ENCODE measurements around the gene TNS3.

Gene TNS3

DNA sequence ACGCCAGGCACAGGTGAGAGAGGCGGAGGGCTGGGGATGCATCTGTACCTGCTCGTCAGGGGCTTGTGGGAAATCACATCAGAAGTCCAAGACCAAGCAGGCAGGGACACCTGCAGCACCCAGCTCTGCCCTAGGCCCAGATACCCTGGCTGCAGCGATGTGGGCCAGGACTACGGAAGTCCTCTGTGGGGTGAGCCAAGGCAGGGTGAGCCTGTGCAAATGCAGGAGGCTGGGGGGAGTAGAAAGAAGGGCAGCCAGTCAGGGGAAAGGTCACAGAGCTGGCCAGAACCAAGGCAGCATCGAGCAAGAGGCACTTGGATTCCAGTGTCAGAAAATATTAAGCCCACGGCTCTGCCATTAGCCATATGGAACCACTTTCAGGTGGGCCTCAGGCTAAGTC lies 85.2 kb downstream of the TNS3 start:
- in situ Hi-C loops (cut with MboI; ENCODE audit: low pct_unique_long_range_greater_than_20kb, low sequenced_read_pairs, unreplicated experiment) = no loop called here
- TF ChIP-seq, protein P1, sequence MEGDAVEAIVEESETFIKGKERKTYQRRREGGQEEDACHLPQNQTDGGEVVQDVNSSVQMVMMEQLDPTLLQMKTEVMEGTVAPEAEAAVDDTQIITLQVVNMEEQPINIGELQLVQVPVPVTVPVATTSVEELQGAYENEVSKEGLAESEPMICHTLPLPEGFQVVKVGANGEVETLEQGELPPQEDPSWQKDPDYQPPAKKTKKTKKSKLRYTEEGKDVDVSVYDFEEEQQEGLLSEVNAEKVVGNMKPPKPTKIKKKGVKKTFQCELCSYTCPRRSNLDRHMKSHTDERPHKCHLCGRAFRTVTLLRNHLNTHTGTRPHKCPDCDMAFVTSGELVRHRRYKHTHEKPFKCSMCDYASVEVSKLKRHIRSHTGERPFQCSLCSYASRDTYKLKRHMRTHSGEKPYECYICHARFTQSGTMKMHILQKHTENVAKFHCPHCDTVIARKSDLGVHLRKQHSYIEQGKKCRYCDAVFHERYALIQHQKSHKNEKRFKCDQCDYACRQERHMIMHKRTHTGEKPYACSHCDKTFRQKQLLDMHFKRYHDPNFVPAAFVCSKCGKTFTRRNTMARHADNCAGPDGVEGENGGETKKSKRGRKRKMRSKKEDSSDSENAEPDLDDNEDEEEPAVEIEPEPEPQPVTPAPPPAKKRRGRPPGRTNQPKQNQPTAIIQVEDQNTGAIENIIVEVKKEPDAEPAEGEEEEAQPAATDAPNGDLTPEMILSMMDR (IDR thresholded peaks at IDR 0.05; ENCODE audit: extremely low read depth, insufficient read depth, missing control alignments) = no peak

GRCh38 chr7:47496056-47496665 lies 85.8 kb downstream of the TNS3 start:
- in situ Hi-C loops (cut with MboI; ENCODE audit: low pct_unique_long_range_greater_than_20kb, low sequenced_read_pairs, unreplicated experiment) = no loop called here
- no peak for DNase-seq (ENCODE audit: low spot score)
- TF ChIP-seq, protein P1 (IDR thresholded peaks at IDR 0.05; ENCODE audit: extremely low read depth, insufficient read depth, missing control alignments) = no peak

More for the DNA sequence above, 85.2 kb downstream of the TNS3 start:
- DNase-seq (ENCODE audit: low spot score) = no peak

DNA sequence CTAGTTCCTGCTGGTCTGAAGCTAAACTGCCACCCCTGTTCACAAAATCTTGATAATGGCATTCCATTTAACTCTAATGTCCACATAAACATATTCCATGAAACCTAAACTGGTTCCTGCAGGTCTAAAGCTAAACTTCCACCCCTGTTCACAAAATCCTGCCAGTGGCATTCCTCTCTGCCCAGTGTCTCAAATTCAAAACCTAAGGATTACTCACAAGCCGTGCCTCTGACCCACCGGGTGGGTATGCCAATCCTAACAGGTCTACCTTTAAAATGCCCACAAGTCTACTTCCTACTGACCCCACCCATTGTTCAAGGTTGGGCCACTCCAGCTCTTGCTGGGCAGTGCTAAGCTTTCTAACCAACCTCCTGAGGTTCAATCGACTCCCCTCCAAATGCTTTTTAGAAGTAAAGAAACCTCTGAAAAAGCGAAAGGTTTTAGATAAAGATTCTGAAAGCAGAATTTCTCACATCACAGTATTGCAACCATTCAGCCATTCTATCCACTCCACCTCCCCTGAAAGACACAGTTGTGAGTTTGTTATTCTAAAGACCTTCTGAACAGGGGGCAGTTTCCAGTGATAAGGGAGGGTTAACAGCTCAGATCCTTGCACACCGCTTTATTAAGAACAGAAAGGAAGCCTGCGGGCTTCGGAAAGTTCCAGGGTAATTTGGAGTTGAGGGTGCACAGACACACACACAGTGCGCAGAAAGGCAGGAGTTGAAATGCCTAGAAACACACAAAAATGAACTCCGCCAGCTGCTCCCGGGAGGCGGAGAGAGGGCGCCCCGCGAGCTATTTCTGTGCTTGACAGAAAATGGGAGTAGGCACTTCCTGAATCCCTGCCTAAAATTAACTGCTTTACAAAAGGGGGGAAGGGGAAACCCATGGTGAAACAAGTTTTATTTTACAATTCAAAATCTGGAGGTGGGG lies 87.7 kb downstream of the TNS3 start:
- TF ChIP-seq, protein P1 (IDR thresholded peaks at IDR 0.05; ENCODE audit: extremely low read depth, insufficient read depth, missing control alignments) = no peak
- DNase-seq (ENCODE audit: low spot score) = peak; percentile 63
- in situ Hi-C loops (cut with MboI; ENCODE audit: low pct_unique_long_range_greater_than_20kb, low sequenced_read_pairs, unreplicated experiment) = no loop called here

- DNase-seq (ENCODE audit: low spot score) = no peak
- in situ Hi-C loops (cut with MboI; ENCODE audit: low pct_unique_long_range_greater_than_20kb, low sequenced_read_pairs, unreplicated experiment) = no loop called here
Observed at GRCh38 chr7:47492716-47493325, 89.1 kb downstream of the TNS3 start.

GRCh38 chr7:47490501-47491265 lies 91.2 kb downstream of the TNS3 start:
- TF ChIP-seq, protein P1 (IDR thresholded peaks at IDR 0.05; ENCODE audit: extremely low read depth, insufficient read depth, missing control alignments) = no peak
- in situ Hi-C loops (cut with MboI; ENCODE audit: low pct_unique_long_range_greater_than_20kb, low sequenced_read_pairs, unreplicated experiment) = no loop called here
- no peak for DNase-seq (ENCODE audit: low spot score)

More at GRCh38 chr7:47492716-47493325, 89.1 kb downstream of the TNS3 start:
- TF ChIP-seq, protein P1 (IDR thresholded peaks at IDR 0.05; ENCODE audit: extremely low read depth, insufficient read depth, missing control alignments) = no peak

- in situ Hi-C loops (cut with MboI; ENCODE audit: low pct_unique_long_range_greater_than_20kb, low sequenced_read_pairs, unreplicated experiment) = no loop called here
- TF ChIP-seq, protein P1 (IDR thresholded peaks at IDR 0.05; ENCODE audit: extremely low read depth, insufficient read depth, missing control alignments) = no peak
- no peak for DNase-seq (ENCODE audit: low spot score)
Observed at GRCh38 chr7:47489624-47490023, 92.3 kb downstream of the TNS3 start.
